ENCODE results near the gene GPATCH8.

- TF ChIP-seq, protein P1, sequence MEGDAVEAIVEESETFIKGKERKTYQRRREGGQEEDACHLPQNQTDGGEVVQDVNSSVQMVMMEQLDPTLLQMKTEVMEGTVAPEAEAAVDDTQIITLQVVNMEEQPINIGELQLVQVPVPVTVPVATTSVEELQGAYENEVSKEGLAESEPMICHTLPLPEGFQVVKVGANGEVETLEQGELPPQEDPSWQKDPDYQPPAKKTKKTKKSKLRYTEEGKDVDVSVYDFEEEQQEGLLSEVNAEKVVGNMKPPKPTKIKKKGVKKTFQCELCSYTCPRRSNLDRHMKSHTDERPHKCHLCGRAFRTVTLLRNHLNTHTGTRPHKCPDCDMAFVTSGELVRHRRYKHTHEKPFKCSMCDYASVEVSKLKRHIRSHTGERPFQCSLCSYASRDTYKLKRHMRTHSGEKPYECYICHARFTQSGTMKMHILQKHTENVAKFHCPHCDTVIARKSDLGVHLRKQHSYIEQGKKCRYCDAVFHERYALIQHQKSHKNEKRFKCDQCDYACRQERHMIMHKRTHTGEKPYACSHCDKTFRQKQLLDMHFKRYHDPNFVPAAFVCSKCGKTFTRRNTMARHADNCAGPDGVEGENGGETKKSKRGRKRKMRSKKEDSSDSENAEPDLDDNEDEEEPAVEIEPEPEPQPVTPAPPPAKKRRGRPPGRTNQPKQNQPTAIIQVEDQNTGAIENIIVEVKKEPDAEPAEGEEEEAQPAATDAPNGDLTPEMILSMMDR (IDR thresholded peaks at IDR 0.05), result no peak
- no peak for TF ChIP-seq POLR2A (IDR thresholded peaks at IDR 0.05)
Measured at GRCh38 chr17:44548376-44549230, 45.4 kb upstream of the GPATCH8 start.

All from Peyer's patch (tissue), 4 donors.